Measurements from ENCODE around the gene KLRC1.
"Not testable (repeated sequence)": the region's sequence is repeated elsewhere in the genome, so short reads cannot be mapped to it uniquely, and the experiment has no call there.

The KLRC1 gene

DNA sequence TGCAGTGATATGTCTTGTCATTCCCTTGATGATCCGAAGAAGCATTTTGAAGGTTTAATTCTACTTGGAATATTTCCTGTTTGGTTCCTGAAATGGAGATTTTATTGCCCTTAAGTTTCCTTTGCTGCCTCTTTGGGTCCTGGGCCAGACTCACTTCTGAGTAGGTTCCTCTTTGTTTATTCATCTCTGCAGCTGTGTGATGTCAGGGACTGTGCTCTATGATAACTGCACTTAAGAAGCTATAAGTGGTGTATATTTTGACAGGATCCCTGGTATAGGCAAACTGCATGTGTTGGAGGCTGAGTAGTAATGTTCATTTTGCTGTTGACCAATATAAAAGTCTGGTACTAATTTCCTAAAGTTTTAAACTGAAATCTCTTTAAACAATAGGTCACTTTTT is 43.8 kb downstream of the KLRC1 start, which contains the start of gene KLRC4:
Gene KLRC4 (minus strand): TSS at position 366 of the 400 bp plus-strand sequence. CDS start 182 bp downstream, at position 184.
- no peak for DNase-seq

DNA sequence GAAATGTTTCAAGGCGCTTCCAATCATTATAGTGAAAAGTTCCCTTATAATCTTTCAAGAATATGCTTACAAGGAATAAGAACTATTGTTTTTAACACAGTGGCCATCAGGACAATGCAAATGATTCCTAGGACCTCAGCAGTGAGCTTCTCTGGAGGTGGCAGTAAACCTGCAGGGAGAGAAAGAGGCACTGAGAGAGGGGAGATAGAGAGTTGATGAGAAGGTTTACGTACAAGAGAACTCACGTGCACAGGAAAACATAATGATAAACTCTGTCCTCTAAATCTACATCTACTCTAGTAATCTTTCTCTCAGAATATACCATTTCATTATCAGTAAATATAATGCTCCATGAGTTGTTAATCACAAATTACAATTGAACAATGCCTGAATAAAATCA is 44.3 kb downstream of the KLRC1 start:
- DNase-seq: no peak

DNA sequence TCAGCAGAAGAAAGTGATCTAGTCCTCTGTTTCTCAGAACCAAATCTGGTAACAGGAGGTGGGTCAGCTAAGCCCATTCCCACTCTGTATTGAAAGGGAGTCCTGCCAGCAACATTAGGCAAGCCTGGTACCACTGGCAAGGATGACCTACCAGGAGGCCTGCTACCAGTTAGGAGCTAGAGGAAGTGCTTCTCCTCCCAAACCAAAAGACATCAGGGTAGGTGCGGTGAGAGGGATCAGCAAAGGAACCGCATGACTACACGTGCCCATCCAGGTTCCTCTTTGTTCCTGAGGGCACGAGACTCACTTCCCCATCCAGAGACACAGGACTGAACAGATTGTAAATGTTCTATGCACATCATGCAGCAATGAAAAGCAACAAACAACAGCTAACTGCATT is 46.5 kb downstream of the KLRC1 start:
- DNase-seq: no peak

DNA sequence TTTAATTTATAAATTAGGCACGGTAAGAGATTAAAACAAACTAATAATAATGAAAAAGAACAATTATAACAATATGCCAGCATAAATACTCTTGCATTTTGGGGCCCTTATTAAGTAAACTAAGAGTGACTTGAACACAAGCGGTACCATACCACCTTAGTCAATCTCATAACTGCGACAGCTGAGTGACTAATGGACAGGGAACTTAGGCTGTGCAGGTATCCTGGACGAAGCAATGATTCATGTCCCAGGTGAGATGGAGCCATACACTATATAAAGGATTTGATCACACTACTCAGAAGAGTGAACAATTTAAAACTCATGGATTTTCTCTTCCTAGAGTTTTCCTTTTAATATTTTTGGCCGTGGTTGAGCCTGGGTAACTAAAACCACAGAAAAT is 47.9 kb downstream of the KLRC1 start:
- no peak for DNase-seq

DNA sequence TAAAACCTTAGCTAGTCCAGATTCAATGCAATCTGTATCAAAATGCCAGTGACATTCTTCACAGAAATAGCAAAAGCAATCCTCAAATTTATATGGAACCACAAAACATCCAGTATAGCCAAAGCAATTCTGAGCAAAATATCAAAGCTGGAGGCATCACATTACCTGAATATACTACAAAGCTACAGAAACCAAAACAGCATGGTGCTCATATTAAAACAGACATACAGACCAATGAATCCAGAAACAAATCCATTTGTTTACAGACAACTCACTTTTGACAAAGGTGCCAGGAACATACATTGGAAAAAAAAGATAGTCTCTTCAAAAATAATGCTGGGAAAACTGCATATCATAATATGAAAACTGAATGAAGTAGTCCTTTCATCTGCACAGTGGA is 48.4 kb downstream of the KLRC1 start:
- DNase-seq: no peak

DNA sequence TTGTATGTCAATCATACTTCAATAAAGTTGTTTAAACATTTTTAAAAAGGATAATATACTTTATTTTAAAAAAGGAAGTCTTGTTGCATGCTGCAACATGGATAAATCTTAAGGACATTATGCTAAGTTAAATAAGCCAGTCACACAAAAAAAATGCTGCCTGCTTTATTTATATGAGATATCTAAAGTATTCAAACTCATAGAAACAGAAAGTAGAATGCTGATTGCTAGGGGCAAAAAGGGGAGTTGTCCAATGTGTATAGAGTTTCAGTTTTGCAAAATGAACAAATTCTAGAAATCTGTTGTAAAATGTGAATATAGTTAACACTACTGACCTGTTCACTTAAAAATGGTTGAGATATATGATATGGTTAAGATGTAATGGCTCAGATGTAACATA is 52.3 kb downstream of the KLRC1 start:
- no peak for DNase-seq

DNA sequence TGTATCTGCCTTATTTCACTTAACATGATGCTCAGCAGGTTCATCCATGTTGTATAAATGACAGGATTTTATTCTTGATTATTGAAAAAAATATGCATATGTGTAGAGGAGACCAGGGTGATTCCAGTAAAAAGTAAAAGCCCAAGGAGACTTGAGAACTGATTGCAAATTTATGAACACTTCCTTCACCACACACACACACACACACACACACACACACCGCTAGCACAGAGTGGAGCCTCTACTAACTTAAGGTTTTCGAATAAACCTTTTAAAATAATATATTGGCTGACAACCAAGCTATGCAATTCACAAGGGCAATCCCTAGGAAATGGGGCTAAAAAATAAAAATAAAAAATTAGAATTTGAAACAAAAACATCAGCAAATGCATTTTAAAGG is 55.0 kb downstream of the KLRC1 start:
- no peak for DNase-seq

DNA sequence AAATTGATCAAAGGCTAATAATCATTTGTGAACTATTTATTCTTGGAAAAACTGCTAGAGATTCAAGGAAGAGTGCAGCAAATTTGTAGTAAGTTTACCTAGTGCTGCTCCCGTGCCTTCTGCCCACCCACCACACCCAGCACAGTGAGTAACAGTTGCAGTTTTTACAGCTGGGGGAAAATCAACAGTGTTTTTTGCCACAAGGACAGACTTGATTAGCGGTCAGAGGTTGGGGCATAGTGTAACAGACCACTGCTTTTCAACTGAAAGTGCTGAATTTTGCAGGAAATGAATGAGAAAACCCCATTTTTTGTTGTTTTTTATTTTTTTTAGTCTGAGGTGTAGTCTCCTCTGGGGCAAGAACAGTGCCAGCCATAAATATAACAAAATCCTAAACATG is 55.9 kb downstream of the KLRC1 start:
- DNase-seq: no peak

DNA sequence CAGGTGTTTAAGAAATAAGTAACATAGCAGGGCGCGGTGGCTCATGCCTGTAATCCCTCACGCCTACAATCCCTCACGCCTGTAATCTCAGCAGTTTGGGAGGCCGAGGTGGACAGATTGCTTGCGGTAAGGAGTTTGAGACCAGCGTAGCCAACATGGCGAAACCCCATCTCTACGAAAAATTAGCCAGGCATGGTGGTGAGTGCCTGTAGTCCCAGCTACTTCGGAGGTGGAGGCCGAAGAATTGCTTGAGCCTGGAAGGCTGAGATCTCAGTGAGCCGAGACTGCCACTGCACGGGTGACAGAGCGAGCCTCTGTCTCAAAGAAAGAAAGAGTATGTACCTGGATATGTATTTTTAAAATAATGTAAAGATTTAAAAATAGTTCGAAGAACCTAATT is 57.0 kb downstream of the KLRC1 start:
- DNase-seq: not testable (repeated sequence)
